ENCODE data around the gene YAF2. TPM values are rescaled to one million over a fixed set of nuclear protein-coding genes. Genes with fewer than 3 reads are reported as not detected.

Gene YAF2
- total RNA-seq, 1 donor from 2014 or later, result 35.4 TPM

DNA sequence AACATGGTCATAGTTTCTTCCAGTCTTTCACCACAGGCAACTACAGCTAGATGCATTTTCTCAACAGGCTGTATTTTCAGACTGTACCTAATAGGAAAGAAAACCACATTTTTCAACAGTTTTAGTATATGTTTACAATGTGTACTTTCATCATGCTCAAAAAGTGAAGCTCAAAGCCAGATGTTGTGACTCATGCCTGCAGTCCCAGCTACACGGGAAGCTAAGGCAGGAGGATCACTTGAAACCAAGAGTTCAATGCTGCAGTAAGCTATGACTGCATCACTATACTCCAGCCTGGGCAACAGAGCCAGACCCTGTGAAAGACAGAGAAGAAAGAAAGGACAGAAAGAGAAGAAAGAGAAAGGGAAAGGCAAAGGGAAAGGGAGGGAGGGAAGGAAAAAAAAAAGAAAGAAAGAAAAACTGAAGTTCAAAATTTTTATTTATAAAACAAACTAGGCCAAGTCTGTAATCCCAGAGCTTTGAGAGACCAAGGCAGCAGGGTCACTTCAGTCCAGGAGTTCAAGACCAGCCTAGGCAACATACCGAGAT lies 118.9 kb downstream of the YAF2 start:
- H3K4me3 Mint-ChIP-seq (ENCODE audit: unreplicated experiment), result no peak overlapping the region
- TF ChIP-seq, protein P1, sequence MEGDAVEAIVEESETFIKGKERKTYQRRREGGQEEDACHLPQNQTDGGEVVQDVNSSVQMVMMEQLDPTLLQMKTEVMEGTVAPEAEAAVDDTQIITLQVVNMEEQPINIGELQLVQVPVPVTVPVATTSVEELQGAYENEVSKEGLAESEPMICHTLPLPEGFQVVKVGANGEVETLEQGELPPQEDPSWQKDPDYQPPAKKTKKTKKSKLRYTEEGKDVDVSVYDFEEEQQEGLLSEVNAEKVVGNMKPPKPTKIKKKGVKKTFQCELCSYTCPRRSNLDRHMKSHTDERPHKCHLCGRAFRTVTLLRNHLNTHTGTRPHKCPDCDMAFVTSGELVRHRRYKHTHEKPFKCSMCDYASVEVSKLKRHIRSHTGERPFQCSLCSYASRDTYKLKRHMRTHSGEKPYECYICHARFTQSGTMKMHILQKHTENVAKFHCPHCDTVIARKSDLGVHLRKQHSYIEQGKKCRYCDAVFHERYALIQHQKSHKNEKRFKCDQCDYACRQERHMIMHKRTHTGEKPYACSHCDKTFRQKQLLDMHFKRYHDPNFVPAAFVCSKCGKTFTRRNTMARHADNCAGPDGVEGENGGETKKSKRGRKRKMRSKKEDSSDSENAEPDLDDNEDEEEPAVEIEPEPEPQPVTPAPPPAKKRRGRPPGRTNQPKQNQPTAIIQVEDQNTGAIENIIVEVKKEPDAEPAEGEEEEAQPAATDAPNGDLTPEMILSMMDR (IDR thresholded peaks at IDR 0.05), result no peak
- no peak for DNase-seq (ENCODE audit: low spot score)

DNA sequence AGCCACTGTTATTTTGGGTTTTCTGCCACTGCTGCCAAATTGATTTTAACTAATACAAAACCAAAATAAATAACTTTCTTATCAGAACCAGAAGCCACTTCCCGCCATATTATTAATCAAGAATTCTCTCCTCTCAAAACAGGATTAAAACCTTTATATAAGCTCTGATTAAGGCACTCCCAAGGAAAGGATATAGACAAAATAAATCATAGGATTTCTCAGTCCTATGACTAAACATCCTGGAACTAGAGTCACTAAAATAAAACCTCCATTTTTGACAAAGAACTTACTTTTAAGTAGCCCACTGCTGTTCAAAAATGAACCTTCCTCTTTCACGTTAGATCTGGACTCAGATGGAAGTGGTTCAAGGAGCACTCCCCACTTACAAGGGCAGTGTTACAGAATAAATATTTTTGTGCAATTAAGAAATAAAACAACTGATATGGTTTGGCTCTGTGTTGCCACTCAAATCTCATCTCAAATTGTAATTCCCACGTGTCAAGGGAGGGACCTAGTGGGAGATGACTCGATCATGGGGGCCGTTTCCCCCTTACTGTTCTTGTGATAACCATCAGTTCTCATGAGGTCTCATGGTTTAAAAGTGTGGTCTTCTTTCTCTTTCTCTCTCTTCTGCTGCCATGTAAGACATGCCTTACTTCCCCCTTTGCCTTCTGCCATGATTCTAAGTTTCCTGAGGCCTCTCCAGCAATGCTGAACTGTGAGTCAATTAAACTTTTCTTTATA lies 119.7 kb downstream of the YAF2 start:
- DNase-seq (ENCODE audit: low spot score), result no peak
- Mint-ChIP-seq H3K36me3 (ENCODE audit: low read depth) (peaks cover 16% of the 10 kb centered on the region), H3K4me1 (ENCODE audit: low read depth) (peaks cover 29% of the 10 kb centered on the region), H3K27me3 (ENCODE audit: low read depth) (no peaks in the 10 kb centered on the region), H3K9me3 (ENCODE audit: low read depth) (peaks cover 7% of the 10 kb centered on the region), H3K4me3 (ENCODE audit: unreplicated experiment) (no peak overlapping the region), H3K27ac (ENCODE audit: unreplicated experiment) (peak overlapping the region; percentile 39)
- TF ChIP-seq, protein P1 (IDR thresholded peaks at IDR 0.05), result no peak

More for the DNA sequence above, 118.9 kb downstream of the YAF2 start:
- peak overlapping the region; percentile 75 for H3K27ac Mint-ChIP-seq (ENCODE audit: unreplicated experiment)
- no peaks in the 10 kb centered on the region for H3K27me3 Mint-ChIP-seq (ENCODE audit: low read depth)
- H3K36me3 Mint-ChIP-seq (ENCODE audit: low read depth), result peaks cover 12% of the 10 kb centered on the region
- H3K4me1 Mint-ChIP-seq (ENCODE audit: low read depth), result peaks cover 29% of the 10 kb centered on the region
- H3K9me3 Mint-ChIP-seq (ENCODE audit: low read depth), result peaks cover 3% of the 10 kb centered on the region

DNA sequence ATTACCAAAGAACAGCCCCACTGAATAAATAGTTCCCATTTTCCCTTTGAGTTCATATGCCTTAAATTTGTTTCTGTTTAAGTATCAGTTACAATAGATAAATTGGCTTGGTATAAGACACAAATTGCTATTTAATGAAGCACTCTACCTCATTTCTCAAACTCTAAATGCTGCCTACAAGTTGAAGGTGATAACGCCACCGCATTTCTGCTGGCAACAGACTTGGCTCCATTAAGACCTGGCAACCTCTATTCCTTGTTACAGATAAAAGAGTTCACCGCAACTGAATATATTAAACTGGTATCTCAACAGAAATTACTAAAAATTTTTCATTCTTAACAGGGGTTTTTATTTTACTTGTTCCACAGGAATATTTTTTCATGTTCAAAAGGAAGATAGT lies 129.0 kb downstream of the YAF2 start:
- Mint-ChIP-seq H3K27me3 (ENCODE audit: low read depth) (no peaks in the 10 kb centered on the region), H3K9me3 (ENCODE audit: low read depth) (peaks cover 18% of the 10 kb centered on the region), H3K4me1 (ENCODE audit: low read depth) (peaks cover 2% of the 10 kb centered on the region), H3K36me3 (ENCODE audit: low read depth) (peaks cover 23% of the 10 kb centered on the region), H3K4me3 (ENCODE audit: unreplicated experiment) (no peak overlapping the region), H3K27ac (ENCODE audit: unreplicated experiment) (no peak overlapping the region)
- no peak for DNase-seq (ENCODE audit: low spot score)
- TF ChIP-seq, protein P1 (IDR thresholded peaks at IDR 0.05), result no peak

Other genes with a start within 250 kb of the YAF2 start
- gene GXYLT1, start 93.4 kb downstream of the YAF2 start, total RNA-seq, result 9.8 to 12.6 TPM (median 11.6 TPM) in 3 replicates
- gene ZCRB1, start 87.8 kb upstream of the YAF2 start, total RNA-seq, result 56.3 to 62.0 TPM (median 57.5 TPM) in 3 replicates
- 49.7 to 69.4 TPM (median 51.9 TPM) in 3 replicates for gene PPHLN1, start 87.9 kb upstream of the YAF2 start, total RNA-seq